ENCODE measurements around the gene DROSHA. TPM values are rescaled to one million over a fixed set of nuclear protein-coding genes. Genes with fewer than 3 reads are reported as not detected.
"Not testable (repeated sequence)": the region's sequence is repeated elsewhere in the genome, so short reads cannot be mapped to it uniquely, and the experiment has no call there.

The DROSHA gene
- total RNA-seq, 1 donor from 2014 or later = 51.7 TPM

DNA sequence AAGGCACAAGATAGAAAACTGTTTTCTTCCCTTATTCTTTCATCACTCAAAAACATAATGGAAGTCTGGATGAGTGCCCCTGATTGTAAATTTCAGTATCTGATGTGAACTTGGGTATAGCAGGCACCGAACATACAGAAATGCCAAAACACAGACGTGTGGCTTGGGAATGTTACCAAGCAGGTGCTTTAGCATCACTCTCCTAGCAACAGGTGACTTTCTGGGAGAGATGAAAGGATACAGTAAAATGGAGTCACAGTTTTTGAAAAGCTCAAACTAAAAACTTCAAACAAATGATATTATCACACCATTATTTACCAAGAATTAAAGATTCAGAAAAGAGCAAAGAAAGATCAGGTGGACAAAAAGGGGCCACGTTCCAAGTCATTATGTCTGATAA is 130.2 kb downstream of the DROSHA start:
- H3K27me3 ChIP-seq (ENCODE audit: low read depth) = no peaks in the 10 kb centered on the region
- peaks cover 58% of the 10 kb centered on the region for H3K36me3 ChIP-seq
- H3K4me1 ChIP-seq = no peaks in the 10 kb centered on the region
- TF ChIP-seq, protein P1, sequence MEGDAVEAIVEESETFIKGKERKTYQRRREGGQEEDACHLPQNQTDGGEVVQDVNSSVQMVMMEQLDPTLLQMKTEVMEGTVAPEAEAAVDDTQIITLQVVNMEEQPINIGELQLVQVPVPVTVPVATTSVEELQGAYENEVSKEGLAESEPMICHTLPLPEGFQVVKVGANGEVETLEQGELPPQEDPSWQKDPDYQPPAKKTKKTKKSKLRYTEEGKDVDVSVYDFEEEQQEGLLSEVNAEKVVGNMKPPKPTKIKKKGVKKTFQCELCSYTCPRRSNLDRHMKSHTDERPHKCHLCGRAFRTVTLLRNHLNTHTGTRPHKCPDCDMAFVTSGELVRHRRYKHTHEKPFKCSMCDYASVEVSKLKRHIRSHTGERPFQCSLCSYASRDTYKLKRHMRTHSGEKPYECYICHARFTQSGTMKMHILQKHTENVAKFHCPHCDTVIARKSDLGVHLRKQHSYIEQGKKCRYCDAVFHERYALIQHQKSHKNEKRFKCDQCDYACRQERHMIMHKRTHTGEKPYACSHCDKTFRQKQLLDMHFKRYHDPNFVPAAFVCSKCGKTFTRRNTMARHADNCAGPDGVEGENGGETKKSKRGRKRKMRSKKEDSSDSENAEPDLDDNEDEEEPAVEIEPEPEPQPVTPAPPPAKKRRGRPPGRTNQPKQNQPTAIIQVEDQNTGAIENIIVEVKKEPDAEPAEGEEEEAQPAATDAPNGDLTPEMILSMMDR (IDR thresholded peaks at IDR 0.05) = no peak
- H3K27ac ChIP-seq = no peak overlapping the region
- ATAC-seq = no peak
- intact Hi-C loops (cut with DNase I) = no loop called here
- no peaks in the 10 kb centered on the region for H3K9me3 ChIP-seq
- no peak overlapping the region for H3K4me3 ChIP-seq
- DNase-seq = no peak

DNA sequence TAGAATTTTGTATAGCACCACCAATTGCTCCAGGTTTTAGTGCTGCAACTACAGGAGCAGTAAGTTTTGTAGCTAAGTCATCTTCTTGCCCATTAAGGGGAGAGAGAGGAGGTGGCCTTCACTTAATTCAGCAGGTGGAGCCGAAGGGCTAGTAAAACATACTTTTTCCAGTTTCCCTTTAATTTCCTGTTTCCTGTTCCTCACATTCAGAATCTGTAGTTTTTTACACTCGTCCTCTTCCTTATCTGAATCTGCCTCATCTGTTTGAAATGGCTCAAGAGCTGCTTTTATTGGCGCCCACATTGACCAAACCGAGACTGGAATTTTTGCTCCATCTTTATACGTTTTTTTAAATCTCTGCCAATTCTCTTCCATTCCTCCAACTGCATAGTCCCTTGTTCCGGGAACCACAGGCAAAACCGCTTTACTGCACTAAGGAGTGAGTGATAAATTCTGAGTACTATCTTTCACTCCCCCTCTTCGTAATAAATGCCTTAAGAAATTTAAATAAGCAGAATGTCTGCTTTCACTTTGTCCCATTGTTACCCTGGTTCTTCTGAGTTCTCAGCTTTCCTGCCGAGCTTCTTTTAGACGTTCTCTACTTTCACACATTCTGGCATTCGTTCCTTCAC is 133.9 kb downstream of the DROSHA start:
- Histone ChIP-seq H3K27me3 (ENCODE audit: low read depth) (no peaks in the 10 kb centered on the region), H3K4me1 (no peaks in the 10 kb centered on the region), H3K9me3 (no peaks in the 10 kb centered on the region), H3K27ac (no peak overlapping the region), H3K4me3 (no peak overlapping the region), H3K36me3 (peaks cover 25% of the 10 kb centered on the region)
- intact Hi-C loops (cut with DNase I) = no loop called here
- TF ChIP-seq, protein P1 (IDR thresholded peaks at IDR 0.05) = no peak
- no peak for DNase-seq
- ATAC-seq = no peak

DNA sequence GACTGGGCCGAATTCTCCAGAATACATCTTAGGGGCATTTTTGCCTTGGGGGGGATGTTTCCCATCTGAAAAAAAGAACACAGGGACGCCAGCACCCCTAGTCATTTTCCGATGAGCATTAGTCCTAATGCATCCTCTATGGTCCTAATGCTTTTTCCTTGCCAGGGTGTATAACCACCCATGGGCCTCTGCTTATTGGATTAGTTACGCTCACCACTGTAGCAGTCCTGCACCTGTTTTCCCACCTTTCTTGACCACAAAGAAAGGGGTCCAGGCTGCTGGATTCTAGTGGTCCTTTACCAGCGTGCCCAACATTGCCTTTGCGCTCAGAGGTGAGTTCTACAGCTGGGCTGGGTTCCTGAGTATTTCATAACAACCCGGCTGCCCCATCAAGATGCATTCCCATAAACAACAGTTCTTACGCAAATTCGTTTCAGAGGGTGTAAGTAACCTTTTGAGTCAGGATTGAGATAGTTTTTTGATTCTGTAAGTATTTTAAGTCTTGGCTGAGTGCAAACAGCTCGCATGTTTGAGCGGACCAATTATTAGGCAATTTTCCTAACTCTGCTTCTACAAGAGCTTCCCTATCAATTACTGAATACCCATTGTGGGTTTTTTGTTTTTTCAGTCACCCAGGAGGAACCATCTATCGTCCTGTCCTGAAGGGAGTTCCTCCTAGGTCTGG is 135.1 kb downstream of the DROSHA start:
- DNase-seq = no peak
- TF ChIP-seq, protein P1 (IDR thresholded peaks at IDR 0.05) = no peak

DNA sequence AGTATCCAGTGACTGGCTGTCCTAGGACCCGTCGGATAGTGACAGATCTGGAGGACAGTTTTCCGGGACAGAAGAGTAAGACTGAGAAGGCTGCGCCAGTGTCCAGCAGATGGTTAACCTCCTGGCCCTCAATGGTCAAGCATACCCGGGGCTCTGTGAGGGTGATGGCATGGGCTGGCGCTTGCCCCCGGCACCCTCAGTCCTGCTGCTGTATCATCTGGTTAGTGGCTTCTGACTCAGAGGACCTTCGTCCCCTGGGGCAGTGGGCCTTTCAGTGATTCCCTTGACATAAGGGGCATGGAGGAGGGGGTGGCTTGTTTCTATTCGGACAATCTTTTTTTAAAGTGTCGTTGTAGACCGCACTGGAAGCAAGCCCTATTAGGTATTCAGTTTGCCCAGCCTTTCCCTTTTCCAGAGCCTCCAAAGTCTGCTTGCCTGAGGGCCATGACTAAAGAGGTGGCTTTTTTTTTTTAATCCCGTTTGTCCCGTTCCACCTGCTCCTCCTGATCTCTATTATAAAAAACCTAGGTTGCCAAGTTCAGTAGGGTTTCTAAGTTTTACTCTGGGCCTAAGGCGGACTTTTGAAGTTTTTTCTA is 136.3 kb downstream of the DROSHA start:
- H3K27ac ChIP-seq; DNase-seq; H3K36me3 ChIP-seq; ATAC-seq; H3K9me3 ChIP-seq; intact Hi-C loops (cut with DNase I); H3K4me1 ChIP-seq; H3K27me3 ChIP-seq (ENCODE audit: low read depth); H3K4me3 ChIP-seq: not testable (repeated sequence)

More for the DNA sequence above, 135.1 kb downstream of the DROSHA start:
- Histone ChIP-seq H3K36me3 (peaks cover 14% of the 10 kb centered on the region), H3K4me3 (no peak overlapping the region), H3K27me3 (ENCODE audit: low read depth) (no peaks in the 10 kb centered on the region), H3K27ac (no peak overlapping the region), H3K9me3 (no peaks in the 10 kb centered on the region), H3K4me1 (no peaks in the 10 kb centered on the region)
- ATAC-seq = no peak
- intact Hi-C loops (cut with DNase I) = no loop called here

DNA sequence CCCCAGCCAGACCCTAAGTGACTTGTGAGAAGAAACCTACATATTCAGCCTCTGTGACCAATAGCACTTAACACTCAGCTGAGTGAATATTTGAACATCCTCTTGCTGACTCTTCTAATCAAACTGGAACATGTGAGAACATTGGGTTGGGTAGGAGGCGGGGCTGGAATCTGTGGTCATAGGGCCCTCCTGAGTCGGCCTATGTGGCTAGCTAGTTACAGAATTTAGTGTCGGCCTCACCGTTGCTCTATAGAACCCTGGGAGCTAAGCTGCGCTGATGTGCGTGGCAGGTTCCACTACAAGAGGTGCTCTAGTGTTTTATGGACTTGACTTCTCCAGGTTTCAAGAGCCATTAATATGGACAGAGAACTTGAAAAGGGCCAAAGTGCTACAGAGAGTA is 138.8 kb downstream of the DROSHA start:
- intact Hi-C loops (cut with DNase I) = no loop called here
- Histone ChIP-seq H3K27me3 (ENCODE audit: low read depth) (no peaks in the 10 kb centered on the region), H3K27ac (no peak overlapping the region), H3K9me3 (peaks cover 9% of the 10 kb centered on the region), H3K4me3 (no peak overlapping the region), H3K36me3 (no peaks in the 10 kb centered on the region), H3K4me1 (no peaks in the 10 kb centered on the region)
- TF ChIP-seq, protein P1 (IDR thresholded peaks at IDR 0.05) = no peak
- ATAC-seq (no peak), DNase-seq (no peak)

DNA sequence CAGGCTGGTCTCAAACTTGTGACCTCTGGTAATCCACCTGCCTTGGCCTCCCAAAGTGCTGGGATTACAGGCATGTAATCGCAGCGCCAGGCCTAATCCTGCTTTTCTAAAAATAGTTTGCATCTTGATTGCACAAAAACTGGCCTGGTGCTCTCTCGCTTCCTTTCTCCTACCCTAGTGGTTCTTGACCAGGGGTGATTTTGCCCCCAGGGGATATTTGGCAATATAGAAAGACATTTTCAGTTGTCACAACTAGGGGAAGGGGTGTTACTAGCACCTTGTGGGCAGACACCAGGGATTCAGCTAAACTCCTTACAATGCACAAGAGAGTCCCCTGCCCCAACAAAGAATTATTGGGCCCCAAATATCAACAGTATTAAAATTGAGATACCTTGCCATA is 139.8 kb downstream of the DROSHA start:
- H3K4me1 ChIP-seq = no peaks in the 10 kb centered on the region
- TF ChIP-seq, protein P1 (IDR thresholded peaks at IDR 0.05) = no peak
- peaks cover 11% of the 10 kb centered on the region for H3K9me3 ChIP-seq
- no peaks in the 10 kb centered on the region for H3K36me3 ChIP-seq
- intact Hi-C loops (cut with DNase I) = no loop called here
- H3K27me3 ChIP-seq (ENCODE audit: low read depth) = no peaks in the 10 kb centered on the region
- no peak for DNase-seq
- no peak overlapping the region for H3K27ac ChIP-seq
- H3K4me3 ChIP-seq = no peak overlapping the region
- ATAC-seq = no peak

All from lower lobe of right lung (tissue), 2 donors.